SU-DHL-6 (cell line): Measurements from ENCODE around the gene MOCOS.

Source experiments
- H2AFZ ChIP-seq: fragments of 200-600 bp; sonication (generic); 2 replicates; pipeline ENCODE4 v1.6.1; 2014; ENCODE audit warnings: low read depth, mild to moderate bottlenecking, moderate library complexity, mixed read lengths, antibody characterized with exemption, low read length; ENCODE audit not compliant: severe bottlenecking
- H3F3A ChIP-seq: fragments of 200-600 bp; shearing (Covaris generic); 2 replicates; pipeline ENCODE4 v1.6.0; 2016; ENCODE audit warnings: antibody characterized with exemption, mild to moderate bottlenecking; ENCODE audit not compliant: insufficient read depth
- H3K27ac ChIP-seq: fragments of 200-600 bp; sonication (generic); 2 replicates; pipeline ENCODE4 v1.5.1; 2016; ENCODE audit warnings: low read depth, mild to moderate bottlenecking, low read length, moderate library complexity, mixed read lengths
- H3K27me3 ChIP-seq: fragments of 200-600 bp; sonication (generic), shearing (Covaris generic); 2 replicates; pipeline ENCODE4 v1.6.0; 2014; ENCODE audit warnings: mild to moderate bottlenecking, low read length
- H3K36me3 ChIP-seq: fragments of 200-600 bp; sonication (generic); 2 replicates; pipeline ENCODE4 v1.6.1; 2014; ENCODE audit warnings: mild to moderate bottlenecking, low read length, mixed read lengths
- H3K4me2 ChIP-seq: fragments of 300-600, 200-600 bp; shearing (Covaris generic), sonication (generic); 2 replicates; pipeline ENCODE4 v1.6.0; 2014; ENCODE audit warnings: low read length, low read depth, mild to moderate bottlenecking; ENCODE audit not compliant: poor library complexity, severe bottlenecking
- H3K4me3 ChIP-seq: fragments of 200-600 bp; sonication (generic); 2 replicates; pipeline ENCODE4 v1.5.1; 2014; ENCODE audit warnings: antibody characterized with exemption, low read length, mild to moderate bottlenecking, mixed read lengths; ENCODE audit not compliant: insufficient read depth, poor library complexity, severe bottlenecking
- H3K79me2 ChIP-seq: fragments of 200-600 bp; sonication (generic); 2 replicates; pipeline ENCODE4 v1.6.1; 2014; ENCODE audit warnings: mild to moderate bottlenecking, low read length, moderate library complexity; ENCODE audit not compliant: insufficient read depth
- H3K9ac ChIP-seq: fragments of 200-600 bp; sonication (generic); 2 replicates; pipeline ENCODE4 v1.7.0; 2014; ENCODE audit warnings: mild to moderate bottlenecking, low read length
- H3K9me2 ChIP-seq: fragments of 200-600 bp; sonication (generic); replicated peaks from 2 replicates; pipeline ENCODE4 v1.6.1; 2014; ENCODE audit warnings: low read length; ENCODE audit not compliant: insufficient read depth
- H3K9me3 ChIP-seq: fragments of 200-600 bp; sonication (generic); 2 replicates; pipeline ENCODE4 v1.6.1; 2014; ENCODE audit warnings: low read length, mixed read lengths; ENCODE audit not compliant: insufficient read depth
- H4K20me1 ChIP-seq: fragments of 200-600 bp; sonication (generic); 2 replicates; pipeline ENCODE4 v1.6.1; 2014; ENCODE audit warnings: low read depth, mild to moderate bottlenecking, antibody characterized with exemption, low read length, moderate library complexity, mixed read lengths
- CTCF ChIP-seq: fragments of 200-600 bp; sonication (generic); IDR thresholded peaks from one replicate; pipeline ENCODE4 v1.5.1; 2017; ENCODE audit warnings: antibody characterized with exemption, mild to moderate bottlenecking, low read length, moderate library complexity; ENCODE audit not compliant: insufficient read depth, poor library complexity, severe bottlenecking
- EZH2phosphoT487 ChIP-seq: fragments of 200-600 bp; sonication (generic), shearing (Covaris generic); conservative IDR thresholded peaks from 2 replicates; pipeline ENCODE4 v1.6.1; 2018; ENCODE audit warnings: mild to moderate bottlenecking, antibody characterized with exemption, low read length, moderate library complexity, mixed read lengths

MOCOS gene

DNA sequence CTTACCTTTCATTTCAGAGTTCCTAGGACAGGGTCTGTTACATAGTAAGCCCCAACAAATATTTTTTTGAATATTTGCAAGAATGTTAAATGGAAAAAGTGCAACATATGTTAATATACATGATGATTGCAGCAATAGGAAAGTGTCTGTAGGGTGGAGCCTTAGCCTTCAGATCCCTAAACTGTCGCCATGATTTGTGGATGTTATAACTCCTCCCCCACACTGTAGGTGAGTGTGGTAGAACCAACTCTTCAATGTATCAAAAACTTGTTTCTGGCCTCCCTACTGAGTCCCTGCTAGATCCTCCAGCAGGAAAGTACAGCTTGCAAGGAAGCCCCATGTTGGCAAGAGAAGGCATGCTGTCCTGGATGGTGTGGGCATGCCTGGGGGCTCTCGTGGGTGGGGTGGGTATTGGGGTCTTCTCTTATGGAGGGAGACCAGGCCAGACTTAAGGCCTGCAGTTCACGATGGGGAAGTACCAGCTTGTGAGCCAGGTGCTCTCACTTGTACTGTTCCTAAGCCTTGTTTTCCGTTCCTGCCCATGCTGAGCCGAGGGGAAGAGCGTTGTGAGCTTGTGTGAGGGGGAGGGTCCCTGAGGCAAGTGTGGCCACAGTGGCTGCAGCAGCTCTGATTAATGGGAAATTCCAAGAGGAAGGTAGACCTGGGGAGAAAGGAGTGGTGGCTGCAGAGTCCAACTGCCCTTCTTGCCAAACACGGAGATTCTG is 121.6 kb downstream of the MOCOS start:
- no peaks in the 10 kb centered on the region for H4K20me1 ChIP-seq
- H3F3A ChIP-seq = no peaks in the 10 kb centered on the region
- H2AFZ ChIP-seq = no peak overlapping the region
- no peak overlapping the region for H3K4me3 ChIP-seq
- no peak overlapping the region for H3K27ac ChIP-seq
- H3K9me2 ChIP-seq = no peaks in the 10 kb centered on the region
- no peak overlapping the region for H3K4me2 ChIP-seq
- 0 out of 2 replicates have a peak, but pooled peaks cover 7% of the 10 kb centered on the region for H3K27me3 ChIP-seq
- H3K36me3 ChIP-seq = no peaks in the 10 kb centered on the region
- H3K9ac ChIP-seq = no peak overlapping the region
- no peaks in the 10 kb centered on the region for H3K79me2 ChIP-seq
- no peaks in the 10 kb centered on the region for H3K9me3 ChIP-seq
- TF ChIP-seq CTCF (no peak), EZH2phosphoT487 (no peak)

GRCh38 chr18:36309436-36310391 is 122.4 kb downstream of the MOCOS start:
- no peak overlapping the region for H2AFZ ChIP-seq
- H3K4me2 ChIP-seq = no peak overlapping the region
- TF ChIP-seq CTCF = no peak
- no peak for TF ChIP-seq EZH2phosphoT487
- no peaks in the 10 kb centered on the region for H3K36me3 ChIP-seq
- no peak overlapping the region for H3K27ac ChIP-seq
- H4K20me1 ChIP-seq = no peaks in the 10 kb centered on the region
- no peaks in the 10 kb centered on the region for H3K9me2 ChIP-seq
- H3F3A ChIP-seq = no peaks in the 10 kb centered on the region
- H3K4me3 ChIP-seq = no peak overlapping the region
- no peaks in the 10 kb centered on the region for H3K9me3 ChIP-seq
- no peak overlapping the region for H3K9ac ChIP-seq
- no peaks in the 10 kb centered on the region for H3K79me2 ChIP-seq
- H3K27me3 ChIP-seq = 0 out of 2 replicates have a peak, but pooled peaks cover 7% of the 10 kb centered on the region

DNA sequence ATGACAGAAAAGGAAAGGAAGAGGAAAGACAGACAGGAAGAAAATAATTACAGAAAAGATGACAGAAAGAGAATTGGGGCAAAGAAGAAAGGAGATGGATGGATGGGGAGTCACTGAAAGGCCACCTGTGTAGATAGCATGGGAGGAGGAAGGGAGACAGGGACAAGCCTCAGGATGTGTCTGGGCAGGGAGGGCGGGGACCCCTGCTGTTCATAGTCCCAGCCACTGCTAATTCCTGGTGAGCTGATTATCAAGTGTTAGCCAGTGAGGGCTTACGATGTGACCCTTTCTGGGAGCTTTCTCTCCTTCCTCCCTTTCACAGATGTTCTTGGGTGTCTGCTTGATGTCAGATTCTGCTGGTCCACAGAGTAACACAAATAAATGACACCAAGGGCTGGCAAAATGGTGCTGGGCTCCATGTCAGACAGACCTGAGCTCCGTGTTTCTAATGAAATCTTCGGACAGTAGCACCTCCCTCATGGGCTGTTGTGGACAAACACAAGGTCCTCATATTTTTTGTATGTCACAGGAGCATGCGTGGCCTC is 123.8 kb downstream of the MOCOS start:
- 0 out of 2 replicates have a peak, but pooled peaks cover 5% of the 10 kb centered on the region for H3K27me3 ChIP-seq
- no peaks in the 10 kb centered on the region for H3K36me3 ChIP-seq
- no peaks in the 10 kb centered on the region for H3K9me3 ChIP-seq
- TF ChIP-seq CTCF (no peak), EZH2phosphoT487 (no peak)
- no peak overlapping the region for H3K4me3 ChIP-seq
- no peaks in the 10 kb centered on the region for H4K20me1 ChIP-seq
- H2AFZ ChIP-seq = no peak overlapping the region
- no peaks in the 10 kb centered on the region for H3K9me2 ChIP-seq
- H3K4me2 ChIP-seq = no peak overlapping the region
- no peaks in the 10 kb centered on the region for H3K79me2 ChIP-seq
- no peaks in the 10 kb centered on the region for H3F3A ChIP-seq
- H3K27ac ChIP-seq = no peak overlapping the region
- no peak overlapping the region for H3K9ac ChIP-seq
